Transverse colon (tissue), 4 donors: ENCODE data around the gene FOSL2.

Experiments used
- EP300 ChIP-seq: sonication (generic); formaldehyde crosslinking; IDR thresholded peaks from one replicate; pipeline ENCODE4 v1.6.1; 2017; ENCODE audit warnings: antibody characterized with exemption, low read depth
- POLR2A ChIP-seq: fragments of 450-650 bp; IDR thresholded peaks from one replicate; pipeline ENCODE4 v1.6.1; 2016; ENCODE audit warnings: antibody characterized with exemption, mild to moderate bottlenecking, moderate library complexity
- POLR2AphosphoS5 ChIP-seq, 3 donors: sonication (generic); formaldehyde crosslinking; IDR thresholded peaks; one replicate each; pipeline ENCODE4 v1.6.1; 2016; ENCODE audit warnings: antibody characterized with exemption in 3 of 3
- TF ChIP-seq, protein P1 (sequence below), 5 experiments: fragments of 200-600 bp in 3 of 5; fragments of 450-650 bp in 2 of 5; sonication (generic) in 3 of 5; IDR thresholded peaks; 1 replicate in 2 of 5; 2 replicates in 3 of 5; pipeline ENCODE4 v1.5.1; 2016 to 2017; ENCODE audit warnings: antibody characterized with exemption in 5 of 5, inconsistent platforms in 3 of 5, mild to moderate bottlenecking in 2 of 5, moderate library complexity in 1 of 5

GRCh38 chr2:28461056-28461455 is 68.4 kb downstream of the FOSL2 start:
- TF ChIP-seq, protein P1, sequence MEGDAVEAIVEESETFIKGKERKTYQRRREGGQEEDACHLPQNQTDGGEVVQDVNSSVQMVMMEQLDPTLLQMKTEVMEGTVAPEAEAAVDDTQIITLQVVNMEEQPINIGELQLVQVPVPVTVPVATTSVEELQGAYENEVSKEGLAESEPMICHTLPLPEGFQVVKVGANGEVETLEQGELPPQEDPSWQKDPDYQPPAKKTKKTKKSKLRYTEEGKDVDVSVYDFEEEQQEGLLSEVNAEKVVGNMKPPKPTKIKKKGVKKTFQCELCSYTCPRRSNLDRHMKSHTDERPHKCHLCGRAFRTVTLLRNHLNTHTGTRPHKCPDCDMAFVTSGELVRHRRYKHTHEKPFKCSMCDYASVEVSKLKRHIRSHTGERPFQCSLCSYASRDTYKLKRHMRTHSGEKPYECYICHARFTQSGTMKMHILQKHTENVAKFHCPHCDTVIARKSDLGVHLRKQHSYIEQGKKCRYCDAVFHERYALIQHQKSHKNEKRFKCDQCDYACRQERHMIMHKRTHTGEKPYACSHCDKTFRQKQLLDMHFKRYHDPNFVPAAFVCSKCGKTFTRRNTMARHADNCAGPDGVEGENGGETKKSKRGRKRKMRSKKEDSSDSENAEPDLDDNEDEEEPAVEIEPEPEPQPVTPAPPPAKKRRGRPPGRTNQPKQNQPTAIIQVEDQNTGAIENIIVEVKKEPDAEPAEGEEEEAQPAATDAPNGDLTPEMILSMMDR (IDR thresholded peaks at IDR 0.05) = no peak
- no peak for TF ChIP-seq POLR2A
- TF ChIP-seq EP300 = no peak
- TF ChIP-seq POLR2AphosphoS5 (IDR thresholded peaks at IDR 0.05) = no peak
